GM21737 (cell line): Measurements from ENCODE around the gene DLL3.
"Not testable (repeated sequence)": the region's sequence is repeated elsewhere in the genome, so short reads cannot be mapped to it uniquely, and the experiment has no call there.

Experiments
- ATAC-seq: cut with Tn5 transposase; IDR thresholded peaks from one replicate; pipeline ENCODE4 v1.9.1; 2021; ENCODE audit warnings: mild to moderate bottlenecking, moderate library complexity; ENCODE audit not compliant: unreplicated experiment

The DLL3 gene

DNA sequence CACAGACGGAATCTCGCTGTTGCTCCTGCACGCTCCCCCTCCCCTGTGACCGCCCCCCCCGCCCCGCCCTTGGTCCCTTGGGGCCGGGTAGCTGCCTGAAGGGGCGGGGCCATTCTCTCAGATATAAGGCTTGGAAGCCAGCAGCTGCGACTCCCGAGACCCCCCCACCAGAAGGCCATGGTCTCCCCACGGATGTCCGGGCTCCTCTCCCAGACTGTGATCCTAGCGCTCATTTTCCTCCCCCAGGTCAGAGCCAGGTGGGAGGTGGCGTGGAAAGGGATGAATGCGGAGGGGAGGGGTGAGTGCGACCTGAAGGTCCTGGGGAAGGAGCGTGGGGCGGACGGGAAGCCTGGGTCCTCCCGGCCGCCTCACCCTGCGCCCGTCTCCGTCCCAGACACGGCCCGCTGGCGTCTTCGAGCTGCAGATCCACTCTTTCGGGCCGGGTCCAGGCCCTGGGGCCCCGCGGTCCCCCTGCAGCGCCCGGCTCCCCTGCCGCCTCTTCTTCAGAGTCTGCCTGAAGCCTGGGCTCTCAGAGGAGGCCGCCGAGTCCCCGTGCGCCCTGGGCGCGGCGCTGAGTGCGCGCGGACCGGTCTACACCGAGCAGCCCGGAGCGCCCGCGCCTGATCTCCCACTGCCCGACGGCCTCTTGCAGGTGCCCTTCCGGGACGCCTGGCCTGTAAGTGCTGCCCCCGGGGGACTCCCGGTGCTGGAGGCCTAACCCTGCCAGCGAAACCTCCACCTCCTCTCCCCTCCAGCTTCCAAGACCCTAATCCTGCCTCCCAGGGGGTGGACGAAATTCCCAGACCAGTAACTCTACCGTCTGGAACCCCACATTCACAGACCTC, at the start of gene DLL3:
Gene DLL3, plus strand, starts transcription at position 150 of the 845 bp plus-strand sequence. Its CDS starts 28 bp downstream, at position 178.
- ATAC-seq: no peak

GRCh38 chr19:39449116-39449797, 49.5 kb upstream of the DLL3 start:
- ATAC-seq: no peak

GRCh38 chr19:39451257-39451656, 47.5 kb upstream of the DLL3 start:
- ATAC-seq: not testable (repeated sequence)

DNA sequence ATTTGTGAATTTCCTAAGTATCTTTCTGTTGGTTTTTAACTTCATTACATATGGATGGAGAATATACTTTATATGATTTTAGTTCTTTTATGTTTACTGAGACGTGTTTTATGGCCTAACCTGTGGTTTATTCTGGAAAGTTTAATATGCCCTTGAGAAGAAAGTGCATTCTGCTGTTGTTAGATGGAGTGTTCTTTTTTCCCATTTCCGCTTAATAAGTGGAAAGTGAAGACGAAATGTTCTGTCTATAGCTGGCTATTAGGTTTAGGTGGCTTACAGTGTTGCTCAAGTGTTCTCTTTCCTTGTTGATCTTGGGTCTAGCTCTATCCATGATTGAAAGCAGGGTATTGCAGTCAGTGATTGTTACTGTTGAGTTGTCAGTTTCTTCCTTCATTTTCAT, 35.3 kb upstream of the DLL3 start:
- no peak for ATAC-seq

DNA sequence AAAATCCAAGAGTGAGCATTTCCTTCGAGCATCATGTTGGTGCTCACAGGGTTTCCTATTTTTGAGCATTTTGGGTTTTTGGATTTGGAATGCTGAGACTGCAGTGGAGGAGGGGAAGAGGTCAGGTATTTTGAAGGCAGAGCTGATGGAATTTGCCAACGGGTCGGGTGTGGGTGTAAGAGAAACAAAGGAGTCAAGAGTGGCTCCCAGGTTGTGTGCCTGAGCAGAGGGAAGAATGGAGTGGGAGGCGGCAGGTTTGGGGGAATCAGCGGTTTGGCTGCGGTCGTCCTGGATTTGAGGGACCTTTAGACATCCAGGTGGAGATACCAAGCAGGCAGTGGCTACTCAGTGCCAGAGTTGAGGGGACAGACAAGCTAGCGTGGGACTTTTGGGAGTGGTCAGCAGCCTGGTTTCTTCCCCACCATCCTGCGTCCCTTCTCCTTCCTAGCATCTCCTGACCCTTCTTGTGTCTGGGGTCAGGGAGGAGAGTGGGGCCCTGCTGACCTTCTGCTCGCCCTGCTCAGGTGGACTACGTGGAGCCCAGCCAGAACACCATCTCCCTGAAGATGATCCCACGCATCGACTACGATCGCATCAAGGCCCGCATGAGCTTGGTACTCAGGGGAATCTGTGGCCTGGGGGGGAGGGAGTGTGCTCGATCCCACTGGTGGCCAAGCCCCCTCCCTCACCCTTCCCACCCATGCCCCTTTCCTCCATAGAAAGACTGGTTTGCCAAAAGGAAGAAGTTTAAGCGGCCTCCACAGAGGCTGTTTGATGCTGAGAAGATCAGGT, 32.6 kb upstream of the DLL3 start:
- no peak for ATAC-seq

DNA sequence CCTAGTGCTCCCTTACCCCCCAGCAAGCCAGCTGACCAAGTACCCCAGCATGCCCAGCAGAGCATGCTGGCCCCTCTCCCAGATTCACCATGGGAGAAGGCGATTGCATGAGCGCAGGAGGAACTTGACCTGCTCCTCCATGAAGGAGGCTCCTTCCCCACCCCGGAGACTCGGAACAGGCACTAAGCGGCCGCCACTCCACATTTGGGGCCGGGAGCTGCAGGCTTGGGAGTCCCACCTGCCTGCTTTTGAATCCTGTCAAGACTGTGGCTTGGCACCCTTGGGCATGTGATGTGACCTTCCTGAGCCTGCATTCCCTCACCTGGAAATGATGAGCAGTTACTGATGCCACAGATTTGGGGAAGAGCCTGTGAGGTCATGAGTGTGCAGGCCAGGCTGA, 30.8 kb upstream of the DLL3 start:
- no peak for ATAC-seq

DNA sequence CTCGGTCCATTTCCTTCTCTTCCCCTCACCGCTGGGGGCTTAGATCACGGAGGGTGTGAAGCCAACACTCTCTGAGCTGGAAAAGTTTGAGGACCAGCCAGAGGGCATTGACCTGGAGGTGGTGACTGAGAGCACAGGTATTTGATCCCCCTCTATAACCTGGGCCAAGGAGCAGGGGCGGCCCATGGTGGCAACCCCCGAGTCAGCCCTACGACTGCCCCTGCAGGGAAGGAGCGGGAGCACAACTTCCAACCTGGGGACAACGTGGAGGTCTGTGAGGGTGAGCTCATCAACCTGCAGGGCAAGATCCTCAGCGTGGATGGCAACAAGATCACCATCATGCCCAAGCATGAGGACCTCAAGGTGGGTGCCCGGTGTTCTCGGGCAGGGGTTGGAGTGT, 29.7 kb upstream of the DLL3 start:
- ATAC-seq: no peak

DNA sequence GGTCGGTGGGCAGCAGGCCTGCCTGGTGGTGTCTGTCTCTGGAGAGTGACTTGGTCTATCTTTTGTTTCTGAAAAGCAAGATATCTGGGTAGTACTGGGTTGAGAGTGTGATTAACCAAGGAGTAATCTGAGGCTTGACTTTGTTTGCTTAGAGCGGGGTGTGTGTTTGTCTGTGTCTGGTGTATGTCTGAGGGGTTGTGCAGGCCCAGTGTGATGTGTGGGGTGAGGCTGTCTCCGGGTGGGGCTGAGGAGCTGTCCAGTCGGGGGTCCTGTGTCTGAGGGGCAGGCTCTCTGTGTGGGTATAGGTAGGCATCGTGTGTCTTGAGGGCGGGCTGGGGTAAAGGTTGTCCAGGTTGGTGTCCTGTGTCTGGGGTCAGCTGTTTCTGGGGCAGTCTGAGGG, 29.2 kb upstream of the DLL3 start:
- no peak for ATAC-seq

GRCh38 chr19:39470724-39471339, 27.9 kb upstream of the DLL3 start:
- ATAC-seq: no peak

- ATAC-seq: no peak
These were observed 26.8 kb upstream of the DLL3 start for GRCh38 chr19:39471756-39472536.

- no peak for ATAC-seq
These were observed 25.9 kb upstream of the DLL3 start for GRCh38 chr19:39472746-39473442.

- no peak for ATAC-seq
These were observed 25.2 kb upstream of the DLL3 start for GRCh38 chr19:39473443-39473960.

GRCh38 chr19:39474139-39474620, 24.6 kb upstream of the DLL3 start:
- no peak for ATAC-seq

DNA sequence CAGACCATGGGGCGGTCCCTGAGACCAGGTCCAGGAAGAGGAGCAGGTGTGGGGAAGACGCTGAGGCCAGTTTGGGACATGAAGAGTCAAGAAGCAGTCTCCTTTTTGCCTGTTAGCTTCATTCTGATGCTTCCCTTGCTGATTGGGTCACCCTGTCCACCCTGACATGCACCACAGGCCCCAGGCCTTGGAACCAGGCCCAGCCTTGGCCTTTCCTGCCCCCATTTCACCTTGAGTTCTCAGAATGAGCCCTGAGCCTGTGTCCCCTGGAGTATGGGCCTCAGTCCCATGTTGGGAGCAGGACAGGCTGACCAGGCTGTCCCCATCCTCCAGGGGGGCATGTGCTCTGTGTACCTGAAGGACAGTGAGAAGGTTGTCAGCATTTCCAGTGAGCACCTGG, 23.0 kb upstream of the DLL3 start:
- ATAC-seq: no peak

- ATAC-seq: not testable (repeated sequence)
These were observed 19.4 kb upstream of the DLL3 start for GRCh38 chr19:39479319-39479801.

DNA sequence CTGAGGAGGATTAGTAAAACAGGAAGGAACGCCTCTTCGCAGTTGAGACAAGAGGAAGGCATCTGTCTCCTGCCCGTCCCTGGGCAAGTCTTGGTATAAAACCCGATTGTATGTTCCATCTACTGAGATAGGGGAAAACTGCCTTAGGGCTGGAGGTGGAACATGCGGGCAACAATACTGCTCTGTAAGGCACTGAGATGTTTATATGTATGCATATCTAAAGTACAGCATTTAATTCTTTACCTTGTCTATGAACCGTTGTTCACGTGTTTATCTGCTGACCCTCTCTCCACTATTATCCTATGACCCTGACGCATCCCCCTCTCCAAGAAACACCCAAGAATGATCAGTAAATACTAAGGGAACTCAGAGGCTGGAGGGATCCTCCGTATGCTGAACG, 18.8 kb upstream of the DLL3 start:
- ATAC-seq: no peak

GRCh38 chr19:39480337-39481228, 18.2 kb upstream of the DLL3 start, which contains the start of gene TIMM50:
TSS of gene TIMM50 (plus strand) at chr19:39480838. CDS start at chr19:39480854, 16 bp downstream.
- ATAC-seq: peak; percentile 76

DNA sequence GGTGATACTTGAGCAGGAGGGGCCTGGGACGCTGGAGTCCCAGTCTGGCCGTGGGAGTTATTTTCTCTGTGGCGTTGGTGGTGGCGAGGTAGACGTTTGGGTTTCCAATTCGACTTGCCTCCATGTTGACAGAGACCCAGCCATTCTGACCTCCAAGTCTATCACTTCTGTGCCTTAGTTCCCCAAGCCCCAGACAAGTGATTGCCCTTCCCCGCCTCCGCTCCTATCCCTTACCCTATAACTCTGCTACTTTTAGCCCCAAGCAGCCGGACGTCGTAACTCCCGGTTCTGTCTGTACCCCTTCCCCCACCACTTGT, 17.6 kb upstream of the DLL3 start:
- no peak for ATAC-seq
